Spleen (tissue), 7 donors: Measurements from ENCODE around the gene FOXJ2.

Experiments
- CTCF ChIP-seq, 11 experiments: fragments of 200-600 bp in 7 of 11; fragments of 450-650 bp in 4 of 11; sonication (generic) in 4 of 11; IDR thresholded peaks in 8 of 11; conservative IDR thresholded peaks in 3 of 11; 1 replicate in 7 of 11; 2 replicates in 4 of 11; pipeline versions ENCODE4 v1.4.0 to v1.8.0; 2016 to 2021; ENCODE audit warnings: antibody characterized with exemption in 11 of 11, inconsistent platforms in 4 of 11, mild to moderate bottlenecking in 1 of 11
- POLR2AphosphoS5 ChIP-seq, 3 donors: sonication (generic); formaldehyde crosslinking; IDR thresholded peaks; one replicate each; pipeline ENCODE4 v1.5.1; 2017; ENCODE audit warnings: antibody characterized with exemption in 3 of 3
- donor health status: DM: no; HTN: no; CAD: no; lungs with moderate emphysema.
- donor health status: DM: no; HTN: no; CAD: no.
- donor health status: DM: no; HTN: no; CAD: no.

GRCh38 chr12:8088574-8088973 lies 56.1 kb downstream of the FOXJ2 start:
- TF ChIP-seq POLR2AphosphoS5 (IDR thresholded peaks at IDR 0.05) (peak in 1 of 3 donors; percentile 19), CTCF (IDR thresholded peaks at IDR 0.05 in 8 of 11, conservative IDR thresholded peaks at IDR 0.05 in 3 of 11) (no peak)
